Measurements from ENCODE around the gene NT5C1A. TPM values are rescaled to one million over a fixed set of nuclear protein-coding genes. Genes with fewer than 3 reads are reported as not detected.

Gene NT5C1A
- total RNA-seq, 1 experiment from 2014 or later = not detected

GRCh38 chr1:39687243-39687642, 15.3 kb upstream of the NT5C1A start:
- Mint-ChIP-seq H3K4me3 (no peak overlapping the region), H3K9me3 (peaks cover 0 to 2% of the 10 kb centered on the region in 2 experiments; a peak in 3 of 5 replicates), H3K36me3 (ENCODE audit: insufficient read depth in 1 of 3, low read depth in 3 of 3) (no peaks in the 10 kb centered on the region), H3K27me3 (ENCODE audit: low read depth) (peaks cover 99% of the 10 kb centered on the region), H3K4me1 (peaks cover 0 to 9% of the 10 kb centered on the region in 2 experiments; a peak in 3 of 4 replicates), H3K27ac (no peak overlapping the region)
- Histone ChIP-seq H3K4me2 (ENCODE audit: insufficient read depth, insufficient read length, low read length) (no peak overlapping the region), H4K91ac (ENCODE audit: insufficient read length, low read depth, low read length) (no peak overlapping the region), H3K27me3 (ENCODE audit: insufficient read depth, low read length) (peaks cover 86% of the 10 kb centered on the region), H2AFZ (ENCODE audit: low read length) (no peak overlapping the region), H3K9ac (ENCODE audit: extremely low read depth, insufficient read length, low read length) (no peak overlapping the region), H2BK12ac (ENCODE audit: insufficient read length, low read depth, low read length) (no peak overlapping the region), H3K23ac (ENCODE audit: insufficient read length, low read depth, low read length) (no peak overlapping the region), H2BK20ac (ENCODE audit: low read depth, low read length, poor library complexity, severe bottlenecking) (no peak overlapping the region), H3K9me3 (ENCODE audit: control insufficient read depth, low read depth, low read length) (no peaks in the 10 kb centered on the region), H3K79me2 (ENCODE audit: insufficient read depth, low read length) (no peaks in the 10 kb centered on the region), H2BK120ac (ENCODE audit: low read depth, low read length, poor library complexity, severe bottlenecking) (no peak overlapping the region), H3T11ph (ENCODE audit: low read length) (no peak overlapping the region), H3K4ac (ENCODE audit: low read depth, low read length) (no peak overlapping the region), H3K18ac (ENCODE audit: insufficient read length, low read depth, low read length) (no peak overlapping the region), H4K5ac (ENCODE audit: insufficient read length, low read depth, low read length) (no peak overlapping the region), H3K23me2 (ENCODE audit: insufficient read length, low read depth, low read length, poor library complexity, severe bottlenecking) (peaks cover 9% of the 10 kb centered on the region), H3K56ac (ENCODE audit: insufficient read length, low read depth, low read length) (no peak overlapping the region), H2AK5ac (ENCODE audit: insufficient read length, low read length) (no peak overlapping the region), H4K8ac (replicated peaks; ENCODE audit: insufficient read length, low read depth, low read length) (no peak overlapping the region), H4K20me1 (ENCODE audit: control insufficient read depth, insufficient read depth, insufficient read length) (no peaks in the 10 kb centered on the region), H2BK15ac (ENCODE audit: low read depth, low read length) (no peak overlapping the region), H3K27ac (ENCODE audit: insufficient read length, low read depth, low read length) (no peak overlapping the region), H3K14ac (ENCODE audit: insufficient read depth, low read length) (no peak overlapping the region), H3K79me1 (ENCODE audit: insufficient read depth, low read depth, low read length, poor library complexity, severe bottlenecking) (no peaks in the 10 kb centered on the region), H3K4me1 (ENCODE audit: insufficient read depth, low read length) (no peaks in the 10 kb centered on the region), H2BK5ac (ENCODE audit: insufficient read length, low read length) (no peak overlapping the region)
- TF ChIP-seq, protein P1, sequence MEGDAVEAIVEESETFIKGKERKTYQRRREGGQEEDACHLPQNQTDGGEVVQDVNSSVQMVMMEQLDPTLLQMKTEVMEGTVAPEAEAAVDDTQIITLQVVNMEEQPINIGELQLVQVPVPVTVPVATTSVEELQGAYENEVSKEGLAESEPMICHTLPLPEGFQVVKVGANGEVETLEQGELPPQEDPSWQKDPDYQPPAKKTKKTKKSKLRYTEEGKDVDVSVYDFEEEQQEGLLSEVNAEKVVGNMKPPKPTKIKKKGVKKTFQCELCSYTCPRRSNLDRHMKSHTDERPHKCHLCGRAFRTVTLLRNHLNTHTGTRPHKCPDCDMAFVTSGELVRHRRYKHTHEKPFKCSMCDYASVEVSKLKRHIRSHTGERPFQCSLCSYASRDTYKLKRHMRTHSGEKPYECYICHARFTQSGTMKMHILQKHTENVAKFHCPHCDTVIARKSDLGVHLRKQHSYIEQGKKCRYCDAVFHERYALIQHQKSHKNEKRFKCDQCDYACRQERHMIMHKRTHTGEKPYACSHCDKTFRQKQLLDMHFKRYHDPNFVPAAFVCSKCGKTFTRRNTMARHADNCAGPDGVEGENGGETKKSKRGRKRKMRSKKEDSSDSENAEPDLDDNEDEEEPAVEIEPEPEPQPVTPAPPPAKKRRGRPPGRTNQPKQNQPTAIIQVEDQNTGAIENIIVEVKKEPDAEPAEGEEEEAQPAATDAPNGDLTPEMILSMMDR (conservative IDR thresholded peaks at IDR 0.05) = no peak
- no peak for DNase-seq
- no CpG with 5 or more reads among the region's 2 CpGs for WGBS (ENCODE audit: extremely low coverage, insufficient read length, low lambda C conversion rate)
